Measurements from ENCODE around the gene ANKRD11.
"Not testable (repeated sequence)": the region's sequence is repeated elsewhere in the genome, so short reads cannot be mapped to it uniquely, and the experiment has no call there.

The ANKRD11 gene

DNA sequence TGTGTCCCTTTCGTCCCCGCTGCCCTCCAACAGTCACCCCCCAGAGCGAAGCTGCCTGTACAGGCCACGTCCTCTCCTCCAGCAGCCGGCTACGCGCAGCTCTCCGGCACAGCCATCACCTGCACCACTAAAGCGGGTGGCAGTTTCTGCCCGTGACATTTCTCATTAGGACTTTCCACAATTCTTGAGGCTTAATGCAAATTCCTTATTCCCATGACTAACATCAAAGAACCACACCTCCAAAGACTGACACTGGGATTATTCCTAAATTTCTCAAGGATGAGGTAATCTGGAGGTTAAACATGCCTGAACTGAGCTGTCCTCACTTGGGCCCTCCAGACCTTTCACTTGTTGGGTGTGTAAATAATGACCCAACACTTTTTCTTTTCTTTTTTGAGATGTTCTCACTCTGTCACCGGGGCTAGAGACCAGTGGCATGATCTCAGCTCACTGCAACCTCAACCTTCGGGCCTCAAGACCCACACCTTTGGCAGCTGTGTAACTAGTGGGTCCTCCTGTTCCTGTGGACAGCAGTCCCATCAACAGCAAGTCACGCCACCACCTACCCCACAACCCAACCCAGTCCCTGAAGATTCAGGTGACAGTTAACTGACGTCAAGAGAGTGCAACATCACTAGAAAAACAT, 11.7 kb downstream of the ANKRD11 start:
- FAIRE-seq, result no peak

DNA sequence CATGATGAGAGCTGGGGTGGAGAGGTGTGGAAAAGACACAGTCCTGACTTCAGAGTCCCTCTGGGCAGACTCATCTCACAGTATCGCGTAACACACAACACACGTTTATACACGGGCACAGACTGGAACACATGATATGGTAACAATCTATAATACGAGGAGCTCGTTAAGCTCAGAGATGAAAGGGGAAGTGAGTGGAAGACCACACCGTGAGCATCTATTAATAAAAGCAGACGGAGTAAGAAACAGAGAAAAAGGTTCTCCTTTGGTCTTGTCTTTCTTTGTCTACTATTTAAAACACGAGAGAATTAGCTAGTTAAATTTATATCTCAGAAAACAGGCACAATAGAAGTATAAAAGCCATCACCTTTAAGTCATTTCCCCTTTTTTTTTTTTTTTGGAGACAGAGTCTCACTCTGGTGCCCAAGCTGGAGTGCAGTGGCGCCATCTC, 13.5 kb downstream of the ANKRD11 start:
- no peak for FAIRE-seq

DNA sequence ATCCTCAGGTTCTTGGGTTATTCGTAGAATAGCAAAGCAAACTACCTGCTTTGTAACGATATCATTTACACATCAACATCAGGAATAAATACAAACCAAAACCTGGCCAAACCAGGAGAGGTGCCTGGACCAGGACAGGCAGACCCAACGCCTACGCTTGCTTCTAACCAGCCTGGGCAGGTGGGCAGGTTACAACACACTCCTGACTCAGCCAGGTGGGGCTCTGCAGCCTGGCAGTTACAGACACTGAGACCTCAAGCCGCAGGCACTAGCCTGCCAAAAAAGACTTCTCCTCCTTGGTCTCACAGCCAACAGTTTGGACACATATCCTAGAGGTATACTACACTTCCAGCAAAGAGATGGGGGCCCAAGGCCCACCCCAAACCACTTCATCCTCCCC, 14.0 kb downstream of the ANKRD11 start:
- FAIRE-seq, result no peak

DNA sequence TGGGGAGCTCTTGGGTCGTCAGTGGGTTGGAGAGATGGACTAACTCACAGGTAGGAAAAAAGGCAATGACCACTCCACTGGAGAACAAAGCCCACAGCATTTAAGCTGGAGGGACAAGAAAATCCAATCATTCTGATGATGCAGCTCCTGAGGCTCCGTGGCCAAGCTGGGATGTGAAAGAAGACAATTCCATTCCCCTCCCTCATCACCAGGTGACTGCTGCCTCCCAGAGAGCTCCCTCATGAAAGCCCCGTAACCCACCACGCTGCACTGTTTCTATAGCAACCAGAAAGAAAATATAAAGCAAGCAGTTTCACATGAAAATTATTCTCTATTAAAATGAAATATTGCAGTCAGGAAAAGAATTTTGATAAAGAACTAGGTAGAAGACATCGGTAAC, 15.2 kb downstream of the ANKRD11 start:
- FAIRE-seq, result no peak

DNA sequence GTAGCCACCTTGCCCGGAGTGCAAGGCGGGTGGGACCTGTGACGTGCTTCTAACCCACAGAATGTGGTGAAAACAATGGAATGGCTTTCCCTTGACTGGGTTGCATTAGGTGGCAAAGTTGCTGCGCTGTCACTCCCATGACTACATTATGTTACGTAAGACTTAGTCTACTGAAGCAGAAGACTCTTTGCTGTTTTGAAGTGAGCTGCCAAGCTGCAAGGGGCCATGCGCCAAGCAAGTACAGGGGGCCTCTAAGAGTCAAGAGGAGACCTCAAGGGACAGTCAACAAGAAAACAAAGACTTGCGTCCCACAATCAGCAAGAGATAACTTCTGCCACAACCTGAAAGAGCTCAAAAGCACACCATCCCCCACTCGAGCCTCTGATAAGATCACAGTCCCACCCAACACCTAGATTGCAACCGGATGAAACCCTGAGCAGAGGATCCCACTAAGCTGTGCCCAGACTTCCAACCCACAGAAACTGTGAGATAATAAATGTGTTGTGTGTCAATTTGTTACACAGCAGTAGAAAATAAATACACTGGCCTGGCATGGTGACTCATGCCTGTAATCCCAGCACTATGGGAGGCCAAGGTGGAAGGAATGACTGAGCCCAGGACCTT, 16.5 kb downstream of the ANKRD11 start:
- no peak for FAIRE-seq

DNA sequence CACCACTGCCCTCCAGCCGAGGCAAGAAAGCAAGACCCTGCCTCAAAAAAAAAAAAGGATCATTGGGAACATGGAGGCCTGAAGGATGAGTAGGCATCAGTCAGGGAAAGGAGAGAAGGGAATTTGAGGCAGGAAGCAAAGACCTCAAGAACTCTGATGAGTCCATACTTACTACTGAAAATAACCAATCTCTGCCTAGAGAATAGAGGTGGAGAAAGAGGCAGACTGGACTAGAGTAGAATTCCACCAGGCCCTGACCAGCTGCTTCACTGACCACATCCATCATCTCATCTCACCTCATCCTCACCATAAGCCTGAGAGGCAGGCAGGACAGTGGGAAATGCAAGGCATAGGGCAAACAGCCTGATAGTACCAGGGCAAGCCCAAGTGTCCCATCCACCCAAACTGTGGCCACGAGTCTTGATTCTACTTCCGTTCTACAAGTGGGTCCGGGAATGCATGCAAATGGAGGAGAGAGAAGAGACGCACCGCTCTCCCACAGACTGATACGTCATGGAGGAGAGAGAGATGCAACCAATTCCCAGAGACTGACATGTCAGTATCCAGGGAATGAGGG, 17.1 kb downstream of the ANKRD11 start:
- no peak for FAIRE-seq

DNA sequence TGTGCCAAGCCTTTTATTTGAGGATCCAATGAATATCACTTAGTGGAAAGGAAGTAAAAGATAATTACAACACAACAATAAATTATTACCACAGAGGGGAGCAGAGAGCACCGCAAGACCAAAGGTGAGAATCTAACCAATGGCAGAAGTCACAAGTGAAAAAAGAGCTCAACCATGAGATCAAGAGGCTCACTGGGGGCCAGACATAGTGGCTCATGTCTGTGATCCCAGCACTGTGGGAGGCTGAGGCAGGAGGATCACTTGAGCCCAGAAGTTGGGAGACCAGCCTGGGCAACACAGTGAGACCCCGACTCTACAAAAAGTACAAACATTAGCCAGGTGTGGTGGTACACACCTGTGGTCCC, 17.7 kb downstream of the ANKRD11 start:
- FAIRE-seq, result no peak

DNA sequence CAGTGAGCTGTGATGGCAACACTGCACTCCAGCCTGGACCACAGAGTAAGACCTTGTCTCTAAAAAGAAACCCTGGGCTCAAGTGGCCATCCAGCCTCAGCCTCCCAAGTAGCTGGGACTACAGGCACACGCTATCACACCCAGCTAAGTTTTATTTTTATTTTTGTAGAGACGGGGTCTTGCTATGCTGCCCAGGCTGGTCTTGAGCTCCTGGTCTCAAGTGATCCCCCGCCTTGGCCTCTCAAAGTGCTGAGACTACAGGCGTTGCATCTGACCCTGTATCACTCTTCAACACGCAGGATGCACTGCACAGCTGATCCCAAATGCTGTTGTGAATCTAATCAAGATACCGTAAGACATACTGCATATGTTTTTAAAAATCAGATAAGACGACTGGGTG, 23.0 kb downstream of the ANKRD11 start:
- no peak for FAIRE-seq

DNA sequence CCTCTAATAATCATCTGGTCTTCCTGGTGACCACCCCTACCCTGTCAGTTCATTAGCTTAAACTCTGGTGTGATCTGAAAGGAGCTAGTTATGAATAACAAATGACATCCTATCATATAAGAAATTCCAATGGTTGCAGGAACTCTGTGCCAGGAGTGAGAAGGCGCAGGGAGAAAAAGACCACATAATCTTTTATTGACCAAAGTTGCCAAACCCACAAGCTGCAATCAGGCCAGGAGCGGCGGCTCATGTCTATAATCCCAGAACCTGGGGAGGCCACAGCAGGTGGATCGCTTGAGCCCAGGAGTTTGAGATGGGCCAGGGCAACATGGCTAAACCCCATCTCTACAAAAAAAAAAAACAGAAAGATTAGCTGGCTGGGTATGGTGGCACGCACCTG, 23.4 kb downstream of the ANKRD11 start:
- no peak for FAIRE-seq

DNA sequence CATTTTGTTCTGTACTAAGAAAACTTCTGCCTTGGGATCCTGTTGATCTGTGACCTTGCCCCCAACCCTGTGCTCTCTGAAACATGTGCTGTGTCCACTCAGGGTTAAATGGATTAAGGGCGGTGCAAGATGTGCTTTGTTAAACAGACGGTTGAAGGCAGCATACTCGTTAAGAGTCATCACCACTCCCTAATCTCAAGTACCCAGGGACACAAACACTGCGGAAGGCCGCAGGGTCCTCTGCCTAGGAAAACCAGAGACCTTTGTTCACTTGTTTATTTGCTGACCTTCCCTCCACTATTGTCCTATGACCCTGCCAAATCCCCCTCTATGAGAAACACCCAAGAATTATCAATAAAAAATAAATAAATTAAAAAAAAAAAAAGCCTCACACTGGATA, 27.0 kb downstream of the ANKRD11 start:
- FAIRE-seq, result not testable (repeated sequence)

DNA sequence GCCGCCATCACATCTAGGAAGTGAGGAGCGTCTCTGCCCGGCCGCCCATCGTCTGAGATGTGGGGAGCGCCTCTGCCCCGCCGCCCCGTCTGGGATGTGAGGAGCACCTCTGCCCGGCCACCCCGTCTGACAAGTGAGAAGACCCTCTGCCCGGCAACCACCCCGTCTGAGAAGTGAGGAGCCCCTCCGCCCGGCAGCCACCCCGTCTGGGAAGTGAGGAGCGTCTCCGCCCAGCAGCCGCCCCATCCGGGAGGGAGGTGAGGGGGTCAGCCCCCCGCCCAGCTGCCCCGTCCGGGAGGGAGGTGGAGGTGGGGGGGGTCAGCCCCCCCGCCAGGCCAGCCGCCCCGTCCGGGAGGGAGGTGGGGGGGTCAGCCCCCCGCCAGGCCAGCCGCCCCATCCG, 27.7 kb downstream of the ANKRD11 start:
- FAIRE-seq, result not testable (repeated sequence)

DNA sequence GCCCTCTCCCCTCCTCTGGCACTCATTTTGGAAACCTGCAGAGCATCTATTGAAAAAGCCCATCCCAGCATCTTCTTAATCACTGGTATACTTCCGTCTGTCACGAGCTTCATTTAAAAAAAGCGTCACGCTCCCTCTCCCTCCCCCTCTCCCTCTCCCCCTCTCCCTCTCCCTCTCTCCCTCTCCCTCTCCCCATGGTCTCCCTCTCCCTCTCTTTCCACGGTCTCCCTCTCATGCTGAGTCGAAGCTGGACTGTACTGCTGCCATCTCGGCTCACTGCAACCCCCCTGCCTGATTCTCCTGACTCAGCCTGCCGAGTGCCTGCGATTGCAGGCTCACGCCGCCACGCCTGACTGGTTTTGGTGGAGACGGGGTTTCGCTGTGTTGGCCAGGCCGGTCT, 28.5 kb downstream of the ANKRD11 start:
- FAIRE-seq, result not testable (repeated sequence)

DNA sequence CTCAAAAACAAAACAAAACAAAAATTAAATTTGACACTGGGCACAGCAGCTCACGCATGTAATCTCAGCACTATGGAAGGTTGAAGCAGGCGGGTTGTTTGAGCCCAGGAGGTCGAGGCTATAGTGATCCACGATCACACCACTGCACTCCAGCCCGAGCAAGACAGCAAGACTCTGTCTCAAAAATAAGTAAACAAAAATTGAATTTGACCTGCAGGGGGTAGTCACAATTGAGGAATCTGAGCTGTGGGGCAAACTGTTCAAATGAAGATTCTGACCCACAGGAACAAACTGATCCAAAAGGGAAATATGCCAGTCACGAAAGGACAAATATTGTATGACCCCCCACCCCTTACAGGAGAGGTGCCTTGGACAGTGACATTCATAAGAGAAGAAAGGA, 29.8 kb downstream of the ANKRD11 start:
- FAIRE-seq, result no peak

DNA sequence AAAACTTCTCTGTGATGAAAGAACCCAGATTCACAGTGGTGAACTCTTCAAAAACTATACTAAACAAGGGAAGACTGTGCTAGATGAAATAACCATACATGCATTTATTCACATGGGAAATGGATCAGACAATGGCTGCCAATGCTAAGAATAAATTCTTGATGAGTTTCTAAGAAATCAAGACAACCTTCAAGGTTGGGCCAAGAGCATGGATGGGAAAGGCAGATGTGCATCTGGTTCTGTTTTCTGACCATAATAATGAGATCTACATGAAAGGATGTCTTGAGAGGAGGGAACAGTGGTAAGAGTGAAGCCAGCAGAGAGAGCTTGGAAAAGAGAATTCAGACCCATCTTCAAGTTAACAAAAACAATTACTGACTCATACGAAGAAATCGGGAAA, 31.4 kb downstream of the ANKRD11 start:
- FAIRE-seq, result no peak

DNA sequence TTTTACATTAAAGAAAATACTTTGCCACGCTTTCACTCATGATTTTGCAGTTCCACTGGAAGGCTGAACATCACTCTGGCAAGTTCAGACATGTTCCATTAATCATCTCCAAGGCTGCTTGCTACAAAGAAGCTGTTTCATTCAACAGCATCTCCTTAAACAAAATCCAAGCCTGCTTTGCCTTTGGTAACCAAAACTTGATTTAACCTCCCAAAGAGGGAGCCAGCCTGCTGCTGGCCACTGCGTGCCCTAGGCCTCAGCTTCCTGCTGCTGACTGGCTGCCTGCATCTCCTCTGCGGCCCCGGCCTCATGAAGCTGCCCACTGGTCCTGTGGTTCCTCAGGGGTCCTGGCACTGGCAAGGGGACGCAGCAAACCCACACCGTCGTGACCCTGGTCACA, 31.8 kb downstream of the ANKRD11 start:
- FAIRE-seq, result no peak

DNA sequence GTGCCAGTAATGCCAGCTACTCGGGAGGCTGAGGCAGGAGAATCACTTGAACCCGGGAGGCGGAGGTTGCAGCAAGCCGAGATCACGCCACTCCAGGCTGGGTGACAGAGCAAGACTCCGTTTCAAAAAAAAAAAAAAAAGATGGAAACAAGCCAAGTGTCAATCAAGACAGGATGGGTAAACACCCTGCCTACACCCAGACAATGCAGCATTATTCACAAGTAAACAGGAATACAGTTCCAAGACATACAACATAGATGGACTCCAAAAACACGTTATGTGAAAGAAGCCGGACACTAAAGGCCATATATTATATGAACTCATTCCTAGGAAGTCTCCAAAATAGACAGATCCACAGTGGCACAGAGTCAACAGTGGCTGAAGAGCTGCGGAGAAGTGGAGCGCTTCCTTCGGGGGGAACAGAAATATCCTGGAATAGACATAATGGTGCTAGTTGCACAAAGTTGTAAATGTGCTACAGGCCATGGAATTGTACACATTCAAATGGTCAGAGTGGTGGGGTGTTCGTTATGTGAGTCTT, 33.9 kb downstream of the ANKRD11 start:
- no peak for FAIRE-seq

DNA sequence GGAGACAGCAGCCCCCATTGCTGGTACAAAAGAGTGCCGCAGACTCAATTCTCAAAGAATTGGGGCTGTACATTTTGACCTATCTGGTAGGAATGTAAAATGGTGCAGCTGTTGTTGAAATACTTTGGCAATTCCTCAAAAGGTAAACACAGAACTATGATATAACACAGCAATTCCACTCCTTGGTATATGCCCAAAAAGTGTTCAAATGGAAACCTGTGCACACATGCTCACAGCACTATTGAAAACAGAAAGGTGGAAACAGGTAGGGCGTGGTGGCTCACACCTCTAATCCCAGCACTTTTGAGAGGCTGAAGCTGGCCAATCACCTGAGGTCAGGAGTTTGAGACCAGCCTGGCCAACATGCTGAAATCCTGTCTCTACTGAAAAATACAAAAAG, 34.7 kb downstream of the ANKRD11 start:
- FAIRE-seq, result no peak

DNA sequence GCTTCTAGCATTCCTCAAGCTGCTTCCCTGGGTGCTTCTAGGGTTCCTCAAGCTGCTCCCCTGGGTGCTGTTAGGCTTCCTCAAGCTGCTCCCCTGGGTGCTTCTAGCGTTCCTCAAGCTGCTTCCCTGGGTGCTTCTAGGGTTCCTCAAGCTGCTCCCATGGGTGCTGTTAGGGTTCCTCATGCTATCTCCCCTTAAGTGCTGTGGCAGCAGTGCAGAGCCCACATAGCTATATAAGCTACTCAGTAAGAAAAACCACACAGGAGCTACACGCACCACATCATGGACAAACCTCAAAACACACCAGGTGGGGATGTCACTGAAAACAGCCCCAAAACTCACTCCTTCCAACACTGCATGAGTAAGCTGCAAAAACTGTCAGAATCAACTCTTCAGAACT, 35.2 kb downstream of the ANKRD11 start:
- no peak for FAIRE-seq

DNA sequence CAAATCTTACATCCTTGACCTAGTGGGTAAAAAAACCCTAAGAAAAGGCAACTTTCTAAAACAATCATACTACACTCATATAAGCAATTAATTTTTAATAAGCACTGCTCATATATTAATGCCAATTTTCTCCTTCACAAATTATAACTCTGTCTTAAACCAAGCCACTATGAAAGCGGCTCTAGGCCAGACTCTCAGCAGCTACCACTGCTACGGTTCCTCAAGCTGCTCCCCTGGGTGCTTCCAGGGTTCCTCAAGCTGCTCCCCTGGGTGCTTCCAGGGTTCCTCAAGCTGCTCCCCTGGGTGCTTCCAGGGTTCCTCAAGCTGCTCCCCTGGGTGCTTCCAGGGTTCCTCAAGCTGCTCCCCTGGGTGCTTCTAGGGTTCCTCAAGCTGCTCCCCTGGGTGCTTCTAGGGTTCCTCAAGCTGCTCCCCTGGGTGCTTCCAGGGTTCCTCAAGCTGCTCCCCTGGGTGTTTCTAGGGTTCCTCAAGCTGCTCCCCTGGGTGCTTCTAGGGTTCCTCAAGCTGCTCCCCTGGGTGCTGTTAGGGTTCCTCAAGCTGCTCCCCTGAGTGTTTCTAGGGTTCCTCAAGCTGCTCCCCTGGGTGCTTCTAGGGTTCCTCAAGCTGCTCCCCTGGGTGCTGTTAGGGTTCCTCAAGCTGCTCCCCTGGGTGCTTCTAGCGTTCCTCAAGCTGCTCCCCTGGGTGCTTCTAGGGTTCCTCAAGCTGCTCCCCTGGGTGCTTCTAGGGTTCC, 35.8 kb downstream of the ANKRD11 start:
- FAIRE-seq, result not testable (repeated sequence)

DNA sequence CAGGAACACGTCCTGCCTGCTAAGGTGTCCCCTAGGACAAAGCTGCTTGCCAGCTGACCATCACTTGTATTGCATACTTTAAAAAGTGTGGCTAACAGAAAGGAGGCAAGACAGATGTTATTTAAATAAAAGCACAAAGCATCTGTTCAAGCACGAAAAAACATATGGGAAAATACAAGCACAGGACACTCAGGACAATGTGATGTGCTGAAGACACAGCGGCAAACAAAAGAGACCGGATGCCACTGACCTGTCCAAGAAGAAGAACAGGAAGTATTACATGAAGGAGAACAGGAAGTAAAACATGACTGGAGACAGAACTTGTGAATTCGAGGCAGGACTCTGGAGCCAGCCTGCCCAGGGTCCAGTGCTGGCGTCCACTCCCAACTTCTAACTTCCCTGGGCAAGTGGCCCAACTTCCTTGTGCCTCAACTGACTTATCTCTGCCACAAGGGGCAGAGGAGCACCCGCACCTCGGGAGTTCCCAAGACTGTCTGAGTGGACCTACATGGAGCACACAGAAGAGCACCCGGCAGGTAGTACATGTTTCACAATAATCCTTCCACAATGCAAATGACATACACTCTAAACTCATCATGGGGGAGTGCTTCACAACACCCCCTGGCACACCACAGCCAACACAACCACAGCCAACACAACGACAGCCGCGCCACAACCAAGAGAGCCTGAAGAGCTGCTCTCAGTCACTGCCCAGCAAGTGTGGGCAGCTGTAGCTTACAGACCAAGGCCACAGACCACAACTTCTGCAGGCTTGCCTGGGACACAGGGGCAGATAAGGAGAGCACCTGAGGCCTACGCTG, 36.6 kb downstream of the ANKRD11 start:
- FAIRE-seq, result no peak

DNA sequence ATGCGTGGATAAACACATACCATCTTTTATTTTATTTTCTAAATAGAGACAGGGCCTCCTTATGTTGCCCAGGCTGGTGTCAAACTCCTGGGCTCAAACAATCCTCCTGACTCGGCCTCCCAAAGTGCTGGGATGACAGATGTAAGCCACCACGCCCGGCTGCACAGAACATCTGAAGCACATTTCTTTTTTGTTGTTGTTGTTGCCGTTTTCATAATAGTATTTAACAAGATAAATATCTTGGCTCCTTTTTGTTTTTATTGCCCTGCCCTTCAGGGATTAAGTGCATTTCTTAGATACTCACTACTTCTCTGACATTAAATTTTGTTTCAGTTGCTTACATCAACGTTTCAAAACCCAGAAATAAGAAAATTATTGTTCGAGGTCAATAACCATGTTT, 37.4 kb downstream of the ANKRD11 start:
- no peak for FAIRE-seq

DNA sequence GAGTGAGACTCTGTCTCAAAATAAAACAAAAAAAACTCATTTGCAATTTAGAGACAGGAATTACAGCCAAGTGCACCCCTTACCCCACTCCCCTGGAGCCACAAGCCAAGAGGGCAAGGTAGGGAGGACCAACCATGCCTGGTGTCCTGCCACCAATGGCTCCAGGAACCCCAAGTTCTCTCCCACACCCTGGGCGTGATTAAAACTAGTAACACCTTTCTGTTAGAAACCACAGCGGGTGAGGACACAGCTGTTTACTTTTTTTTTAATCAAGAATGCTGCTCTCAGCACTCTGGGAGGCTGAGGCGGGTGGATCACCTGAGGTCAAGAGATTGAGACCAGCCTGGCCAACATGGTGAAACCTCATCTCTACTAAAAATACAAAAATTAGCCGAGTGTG, 38.1 kb downstream of the ANKRD11 start:
- FAIRE-seq, result no peak

DNA sequence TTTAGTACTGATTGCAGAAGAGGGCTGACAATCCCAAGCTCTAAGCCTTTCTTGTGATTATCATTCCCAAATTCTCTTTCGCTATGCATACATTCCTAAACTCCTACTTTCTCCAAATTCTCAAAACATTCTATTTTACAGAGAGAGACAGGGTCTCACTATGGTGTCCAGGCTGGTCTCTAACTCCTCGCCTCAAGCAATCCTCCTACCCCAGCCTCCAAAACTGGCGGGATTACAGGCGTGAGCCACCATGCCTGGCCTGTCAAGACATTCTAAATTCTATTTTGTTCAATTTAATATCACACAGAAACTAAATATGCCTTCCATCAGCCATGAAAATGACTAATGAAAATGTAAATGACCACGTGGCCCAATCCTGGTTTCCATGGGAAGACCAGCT, 39.8 kb downstream of the ANKRD11 start:
- FAIRE-seq, result no peak

All from colon (tissue), 2 donors.